ENCODE data around the gene NFIA. TPM values are rescaled to one million over a fixed set of nuclear protein-coding genes. Genes with fewer than 3 reads are reported as not detected.
A peak's percentile ranks its signal among the peaks of the same experiment; 100 is the strongest.

The NFIA gene
- total and polyA plus RNA-seq, 9 of the 15 experiments (the other 6 are each of a cell fraction or from before 2014, with no cell fraction given) = 5.3 to 24.9 (median 9.8) TPM

DNA sequence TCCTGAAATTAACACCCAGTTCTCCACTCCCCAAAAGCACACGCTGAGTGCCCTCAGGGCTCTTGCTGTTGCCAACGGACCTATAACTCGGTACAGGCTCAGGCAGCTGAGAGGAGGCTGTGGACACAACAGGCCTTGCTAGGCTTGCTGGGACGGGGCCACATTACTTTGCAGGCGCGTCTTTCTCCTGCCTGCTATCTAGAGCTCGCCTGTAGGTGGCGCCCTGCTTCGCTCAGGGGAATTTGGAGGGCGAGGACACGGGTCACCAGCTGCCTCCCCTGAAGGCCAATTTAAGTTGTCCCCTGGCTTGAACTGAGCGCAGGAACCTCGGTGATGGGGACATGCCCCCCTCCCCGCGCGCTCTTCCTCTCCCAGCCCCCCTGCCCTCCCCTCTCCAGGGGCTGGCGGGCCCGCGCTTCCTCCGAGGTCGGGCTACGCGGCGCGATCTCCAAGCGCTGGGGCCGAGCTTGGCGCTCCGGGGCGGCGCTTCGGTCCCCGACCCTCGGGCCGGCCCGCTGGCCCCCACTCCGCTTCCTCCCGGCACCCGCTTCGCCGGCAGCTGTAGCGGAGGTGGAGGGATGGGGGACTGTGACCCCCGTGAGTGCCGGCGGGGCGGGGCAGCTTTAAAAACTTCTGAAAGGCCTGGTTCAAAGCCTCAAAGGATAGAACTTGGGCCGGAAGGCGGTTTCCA lies 32.4 kb upstream of the NFIA start (continued):
- TF ChIP-seq, protein P1, sequence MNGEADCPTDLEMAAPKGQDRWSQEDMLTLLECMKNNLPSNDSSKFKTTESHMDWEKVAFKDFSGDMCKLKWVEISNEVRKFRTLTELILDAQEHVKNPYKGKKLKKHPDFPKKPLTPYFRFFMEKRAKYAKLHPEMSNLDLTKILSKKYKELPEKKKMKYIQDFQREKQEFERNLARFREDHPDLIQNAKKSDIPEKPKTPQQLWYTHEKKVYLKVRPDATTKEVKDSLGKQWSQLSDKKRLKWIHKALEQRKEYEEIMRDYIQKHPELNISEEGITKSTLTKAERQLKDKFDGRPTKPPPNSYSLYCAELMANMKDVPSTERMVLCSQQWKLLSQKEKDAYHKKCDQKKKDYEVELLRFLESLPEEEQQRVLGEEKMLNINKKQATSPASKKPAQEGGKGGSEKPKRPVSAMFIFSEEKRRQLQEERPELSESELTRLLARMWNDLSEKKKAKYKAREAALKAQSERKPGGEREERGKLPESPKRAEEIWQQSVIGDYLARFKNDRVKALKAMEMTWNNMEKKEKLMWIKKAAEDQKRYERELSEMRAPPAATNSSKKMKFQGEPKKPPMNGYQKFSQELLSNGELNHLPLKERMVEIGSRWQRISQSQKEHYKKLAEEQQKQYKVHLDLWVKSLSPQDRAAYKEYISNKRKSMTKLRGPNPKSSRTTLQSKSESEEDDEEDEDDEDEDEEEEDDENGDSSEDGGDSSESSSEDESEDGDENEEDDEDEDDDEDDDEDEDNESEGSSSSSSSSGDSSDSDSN (IDR thresholded peaks at IDR 0.05; ENCODE audit: borderline replicate concordance in 1 of 2, low read depth in 2 of 2, low read length in 2 of 2) = peak in 1 of 2 experiments; percentile 58; a peak in 1 of 4 replicates
- peak; percentile 85 for TF ChIP-seq ESRRA (IDR thresholded peaks at IDR 0.05; ENCODE audit: borderline replicate concordance, low read depth)
- TF ChIP-seq TFAP4 (CRISPR knock-in tag; IDR thresholded peaks at IDR 0.05; ENCODE audit: borderline replicate concordance) = peak; percentile 94
